H54 (cell line): Measurements from ENCODE around the gene STUB1.
A peak's percentile ranks its signal among the peaks of the same experiment; 100 is the strongest.
"Not testable (repeated sequence)": the region's sequence is repeated elsewhere in the genome, so short reads cannot be mapped to it uniquely, and the experiment has no call there.

Experiments used
- DNase-seq: peaks from one replicate; pipeline ENCODE4 v3.0.0; 2011; ENCODE audit warnings: low spot score, mixed read lengths; ENCODE audit not compliant: insufficient read length
- FAIRE-seq: peaks from 3 replicates; lab custom pipeline; 2011; peaks lifted over from hg19 to GRCh38; lab: Jason Lieb, UNC
- POLR2A ChIP-seq: IDR thresholded peaks from 2 replicates; pipeline ENCODE4 v1.6.1; 2011; ENCODE audit warnings: low read depth, mild to moderate bottlenecking, low read length

STUB1 gene

GRCh38 chr16:684961-685696 lies 4.9 kb downstream of the STUB1 start:
- no peak for TF ChIP-seq POLR2A
- DNase-seq (no peak), FAIRE-seq (no peak)

- no peak for FAIRE-seq
- TF ChIP-seq POLR2A = no peak
- DNase-seq = peak; percentile 81
These were observed 5.8 kb downstream of the STUB1 start for GRCh38 chr16:685967-686366.

GRCh38 chr16:686459-687260 lies 6.5 kb downstream of the STUB1 start:
- no peak for FAIRE-seq
- TF ChIP-seq POLR2A = no peak
- no peak for DNase-seq

GRCh38 chr16:687499-687898 lies 7.3 kb downstream of the STUB1 start:
- no peak for TF ChIP-seq POLR2A
- FAIRE-seq = no peak
- no peak for DNase-seq

- no peak for TF ChIP-seq POLR2A
- DNase-seq (no peak), FAIRE-seq (no peak)
These were observed 9.1 kb downstream of the STUB1 start for GRCh38 chr16:689175-689897.

- not testable (repeated sequence) for DNase-seq, FAIRE-seq
These were observed 11.0 kb downstream of the STUB1 start for GRCh38 chr16:691242-691641.

GRCh38 chr16:692356-693108 lies 12.3 kb downstream of the STUB1 start:
- TF ChIP-seq POLR2A = no peak
- DNase-seq = no peak
- no peak for FAIRE-seq

- FAIRE-seq = no peak
- DNase-seq = no peak
- TF ChIP-seq POLR2A = no peak
These were observed 13.2 kb downstream of the STUB1 start for GRCh38 chr16:693364-693763.

GRCh38 chr16:693766-694165 lies 13.6 kb downstream of the STUB1 start:
- FAIRE-seq = no peak
- TF ChIP-seq POLR2A = no peak
- no peak for DNase-seq

GRCh38 chr16:694187-694862 lies 14.1 kb downstream of the STUB1 start:
- TF ChIP-seq POLR2A = no peak
- no peak for DNase-seq
- FAIRE-seq = no peak

GRCh38 chr16:694863-695354 lies 14.7 kb downstream of the STUB1 start:
- DNase-seq (no peak), FAIRE-seq (no peak)
- no peak for TF ChIP-seq POLR2A

GRCh38 chr16:695355-696089 lies 15.3 kb downstream of the STUB1 start:
- TF ChIP-seq POLR2A = no peak
- FAIRE-seq = no peak
- DNase-seq = no peak
